Esophagus (tissue), 2 donors: ENCODE results near the gene LMO1. TPM values are rescaled to one million over a fixed set of nuclear protein-coding genes. Genes with fewer than 3 reads are reported as not detected.

Source experiments
- H3K27ac ChIP-seq, 2 donors: one replicate each; pipeline ENCODE4 v1.5.1; 2013; ENCODE audit warnings: low read depth in 2 of 2, mild to moderate bottlenecking in 2 of 2, inconsistent platforms in 1 of 2, low read length in 1 of 2, moderate library complexity in 1 of 2
- H3K27me3 ChIP-seq, 2 donors: one replicate each; pipeline ENCODE4 v1.6.1; 2013; ENCODE audit warnings: low read length in 2 of 2, control low read depth in 1 of 2, mild to moderate bottlenecking in 1 of 2; ENCODE audit not compliant: insufficient read depth in 2 of 2, control insufficient read depth in 1 of 2
- H3K36me3 ChIP-seq, 2 donors: one replicate each; pipeline ENCODE4 v1.6.1; 2013; ENCODE audit warnings: low read length in 1 of 2; ENCODE audit not compliant: control insufficient read depth in 2 of 2, insufficient read depth in 2 of 2
- H3K4me1 ChIP-seq, 2 donors: one replicate each; pipeline ENCODE4 v1.6.1; 2013; ENCODE audit warnings: low read length in 1 of 2; ENCODE audit not compliant: control insufficient read depth in 2 of 2, insufficient read depth in 2 of 2
- H3K4me3 ChIP-seq, 2 donors: one replicate each; pipeline ENCODE4 v1.5.1; 2013; ENCODE audit warnings: low read length in 2 of 2, mild to moderate bottlenecking in 2 of 2, low read depth in 1 of 2, moderate library complexity in 1 of 2
- H3K9me3 ChIP-seq, 2 donors: one replicate each; pipeline ENCODE4 v1.6.1; 2013; ENCODE audit warnings: mild to moderate bottlenecking in 2 of 2, low read depth in 1 of 2, low read length in 1 of 2, moderate library complexity in 1 of 2; ENCODE audit not compliant: control insufficient read depth in 2 of 2, insufficient read depth in 1 of 2
- WGBS, 2 donors: extraction: QIAGEN DNeasy Blood & Tissue Kit; methylation state at CpG; one replicate each; pipeline ENCODE4 v1.1.7; 2013; 5-methylcytosine and 5-hydroxymethylcytosine counted together
- polyA plus RNA-seq, 2 donors: library from polyadenylated mRNA; stranded (reverse); fragments of 200-250 nt; gene quantifications; one replicate each; pipeline ENCODE4 v1.2.3, GENCODE V29; 2013
- donor health status: healthy with polysubstance abuse.
- donor health status: Bipolar disorder and iron deficiency.

Gene LMO1
- polyA plus RNA-seq, 2 donors: 0.06 to 0.08 TPM

GRCh38 chr11:8297781-8298440 lies 34.2 kb upstream of the LMO1 start:
- Histone ChIP-seq H3K4me1 (no peaks in the 10 kb centered on the region), H3K9me3 (no peaks in the 10 kb centered on the region), H3K27ac (no peak overlapping the region), H3K4me3 (no peak overlapping the region), H3K36me3 (no peaks in the 10 kb centered on the region), H3K27me3 (no peaks in the 10 kb centered on the region)
- whole genome bisulfite sequencing, 2 donors: 88 to 96% methylated on average over 5 of the region's 5 CpGs

- Histone ChIP-seq H3K4me1 (no peaks in the 10 kb centered on the region), H3K36me3 (no peaks in the 10 kb centered on the region), H3K27me3 (no peaks in the 10 kb centered on the region), H3K4me3 (no peak overlapping the region), H3K27ac (no peak overlapping the region), H3K9me3 (no peaks in the 10 kb centered on the region)
- 81 to 82% methylated on average over 5 of the region's 5 CpGs for WGBS, 2 donors
These were observed 33.2 kb upstream of the LMO1 start for GRCh38 chr11:8296872-8297271.

- WGBS, 2 donors: 67 to 75% methylated on average over 5 of the region's 5 CpGs
- Histone ChIP-seq H3K27me3 (no peaks in the 10 kb centered on the region), H3K4me1 (no peaks in the 10 kb centered on the region), H3K4me3 (no peak overlapping the region), H3K9me3 (no peaks in the 10 kb centered on the region), H3K36me3 (no peaks in the 10 kb centered on the region), H3K27ac (no peak overlapping the region)
These were observed 32.5 kb upstream of the LMO1 start for GRCh38 chr11:8296038-8296649.

DNA sequence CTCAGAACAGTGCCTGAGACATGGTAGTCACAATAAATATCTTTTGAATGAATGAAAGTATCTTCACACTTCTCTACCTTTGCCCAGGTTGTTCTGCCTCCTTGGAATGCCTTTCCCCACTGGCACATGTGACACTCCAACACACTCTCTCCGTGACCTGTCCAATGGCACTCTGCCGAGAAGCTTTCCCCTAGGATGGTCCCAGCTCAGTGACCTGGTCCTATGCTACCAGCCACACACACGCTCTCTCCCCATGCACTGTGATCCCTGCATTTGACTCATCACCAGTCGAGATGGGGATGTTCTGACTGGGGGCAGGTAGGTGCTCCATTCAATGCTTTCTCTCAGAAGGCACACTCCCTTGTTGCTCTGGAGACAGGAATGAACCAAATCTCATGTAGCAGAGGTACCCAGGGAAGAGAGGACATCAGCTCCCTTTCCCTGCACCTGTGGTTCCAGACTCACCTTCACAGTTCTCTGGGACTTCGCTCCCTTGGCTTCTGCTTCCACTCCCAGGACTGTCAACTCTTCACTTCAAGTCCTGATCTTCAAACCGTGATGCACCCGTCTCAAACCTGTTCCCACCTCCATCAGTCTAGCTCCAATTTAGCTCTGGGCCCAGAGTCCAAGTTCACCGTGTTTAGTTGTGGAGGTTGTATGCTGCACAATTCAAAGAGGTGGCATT lies 30.7 kb upstream of the LMO1 start:
- Histone ChIP-seq H3K9me3 (no peaks in the 10 kb centered on the region), H3K36me3 (no peaks in the 10 kb centered on the region), H3K4me1 (no peaks in the 10 kb centered on the region), H3K27me3 (no peaks in the 10 kb centered on the region), H3K27ac (no peak overlapping the region), H3K4me3 (no peak overlapping the region)
- 87 to 90% methylated on average over 8 of the region's 8 CpGs for WGBS, 2 donors

DNA sequence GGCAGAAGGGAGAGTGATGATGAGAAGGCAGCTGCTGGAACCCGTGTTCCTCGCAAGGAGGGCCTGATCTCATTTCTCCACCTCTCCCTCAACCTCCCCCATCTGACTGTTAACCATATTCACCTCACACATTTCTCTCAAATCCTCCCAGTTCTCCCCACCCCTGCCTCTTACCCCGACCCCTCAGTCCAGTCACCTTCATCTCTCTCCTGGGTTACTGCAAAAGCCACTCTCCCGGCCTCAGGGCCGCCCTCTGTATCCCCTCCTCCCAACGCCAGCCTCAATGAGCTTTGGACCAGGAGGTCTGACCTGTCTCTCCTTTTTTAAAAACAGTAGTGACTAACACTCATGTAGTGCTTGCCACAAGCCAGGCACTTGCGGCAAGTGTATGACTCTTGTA lies 29.5 kb upstream of the LMO1 start:
- no peak overlapping the region for H3K27ac ChIP-seq
- no peak overlapping the region for H3K4me3 ChIP-seq
- WGBS, 2 donors: 90 to 93% methylated on average over 7 of the region's 7 CpGs
- H3K36me3 ChIP-seq: no peaks in the 10 kb centered on the region
- no peaks in the 10 kb centered on the region for H3K9me3 ChIP-seq
- no peaks in the 10 kb centered on the region for H3K27me3 ChIP-seq
- peaks cover 0 to 5% of the 10 kb centered on the region in 2 donors for H3K4me1 ChIP-seq

- H3K27me3 ChIP-seq: no peaks in the 10 kb centered on the region
- no peaks in the 10 kb centered on the region for H3K36me3 ChIP-seq
- H3K9me3 ChIP-seq: no peaks in the 10 kb centered on the region
- no peak overlapping the region for H3K27ac ChIP-seq
- H3K4me3 ChIP-seq: no peak overlapping the region
- 93 to 99% methylated on average over 10 of the region's 10 CpGs for WGBS, 2 donors
- peaks cover 0 to 8% of the 10 kb centered on the region in 2 donors for H3K4me1 ChIP-seq
These were observed 28.7 kb upstream of the LMO1 start for GRCh38 chr11:8292351-8292750.

DNA sequence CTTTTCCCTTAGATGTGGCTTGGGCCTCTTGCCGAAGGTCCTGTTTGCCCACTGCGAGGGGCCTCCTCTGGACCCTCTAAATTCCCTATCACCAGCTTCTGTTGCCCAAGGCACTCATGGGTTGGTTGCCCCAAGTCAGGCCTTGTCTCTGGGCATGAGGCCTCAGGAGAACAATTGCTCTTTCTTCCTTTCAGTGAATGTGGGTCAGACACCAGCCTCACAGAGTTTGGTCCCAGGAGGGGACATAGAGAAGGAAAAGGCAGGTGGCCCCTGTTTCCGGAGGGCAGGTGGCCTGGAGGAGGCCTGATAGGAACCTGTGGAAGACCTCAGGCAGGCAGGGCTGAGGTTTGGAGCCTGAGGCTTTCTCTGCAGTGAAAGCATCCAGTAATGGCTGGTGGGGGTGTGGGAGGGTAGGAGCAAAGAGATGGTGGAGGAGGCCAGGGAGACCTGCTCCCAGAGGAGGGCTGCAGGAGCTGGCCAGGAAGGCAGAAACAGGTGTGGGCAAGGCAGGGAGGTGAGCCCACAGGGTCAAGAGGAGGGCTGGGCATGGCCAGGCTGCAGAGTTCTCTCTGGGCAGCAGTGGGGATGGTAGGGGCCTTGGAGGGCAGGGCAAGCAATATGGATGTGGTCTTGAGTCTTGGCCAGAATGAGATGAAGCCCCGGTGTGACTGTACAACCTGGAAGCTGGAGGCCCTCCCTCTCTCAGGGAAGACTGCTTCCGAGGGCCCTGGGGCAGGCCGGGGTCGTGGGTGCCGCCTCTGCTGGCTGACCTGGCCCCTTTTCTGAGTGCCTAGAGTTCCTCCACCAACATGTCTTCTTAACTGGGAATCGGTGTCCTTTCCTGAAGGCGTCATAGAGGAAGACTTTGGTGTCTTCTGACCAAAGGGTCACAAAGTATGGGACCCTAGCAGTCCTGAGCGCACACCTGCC lies 28.0 kb upstream of the LMO1 start:
- H3K27me3 ChIP-seq: no peaks in the 10 kb centered on the region
- no peaks in the 10 kb centered on the region for H3K9me3 ChIP-seq
- H3K4me3 ChIP-seq: no peak overlapping the region
- WGBS, 2 donors: 87 to 88% methylated on average over 11 of the region's 11 CpGs
- peaks cover 0 to 9% of the 10 kb centered on the region in 2 donors for H3K4me1 ChIP-seq
- no peaks in the 10 kb centered on the region for H3K36me3 ChIP-seq
- no peak overlapping the region for H3K27ac ChIP-seq

DNA sequence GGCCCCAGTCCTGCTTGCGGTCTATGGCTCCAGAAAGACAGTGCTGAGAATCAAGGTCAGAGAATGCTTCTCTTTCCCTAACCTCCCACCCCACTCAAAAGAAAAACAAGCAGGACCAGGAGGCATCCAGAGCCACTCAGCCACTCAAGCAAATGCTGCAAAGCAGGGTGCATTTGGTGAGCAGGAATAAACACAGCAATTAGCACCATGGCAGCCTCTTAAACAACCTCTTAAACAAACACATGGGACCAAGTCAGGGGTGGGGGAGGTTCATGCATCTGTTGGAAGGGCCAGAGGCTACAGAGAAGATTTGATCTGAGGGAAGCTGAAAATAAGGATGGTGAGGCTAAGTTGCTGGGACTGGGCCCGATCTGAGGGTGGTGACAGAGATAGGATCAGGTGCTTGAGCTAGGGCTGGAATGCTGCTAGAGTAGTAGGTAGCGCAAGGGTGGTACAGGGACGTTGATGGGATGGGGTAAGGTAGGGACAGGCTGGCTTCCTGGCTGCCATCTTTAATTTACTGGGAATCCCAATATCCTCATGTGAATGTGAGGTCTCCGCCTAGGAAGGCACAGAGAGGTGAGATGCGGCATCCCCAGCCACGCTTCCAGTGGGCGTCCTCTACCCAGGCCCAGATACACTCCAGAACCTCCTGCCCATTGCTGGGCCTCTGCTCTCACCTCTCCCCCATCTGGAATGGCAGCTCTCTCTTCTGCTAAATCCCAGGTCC lies 26.6 kb upstream of the LMO1 start:
- Histone ChIP-seq H3K36me3 (no peaks in the 10 kb centered on the region), H3K27ac (no peak overlapping the region), H3K4me3 (no peak overlapping the region), H3K4me1 (peaks cover 0 to 9% of the 10 kb centered on the region in 2 donors), H3K27me3 (no peaks in the 10 kb centered on the region), H3K9me3 (no peaks in the 10 kb centered on the region)
- 93 to 94% methylated on average over 8 of the region's 8 CpGs for WGBS, 2 donors

DNA sequence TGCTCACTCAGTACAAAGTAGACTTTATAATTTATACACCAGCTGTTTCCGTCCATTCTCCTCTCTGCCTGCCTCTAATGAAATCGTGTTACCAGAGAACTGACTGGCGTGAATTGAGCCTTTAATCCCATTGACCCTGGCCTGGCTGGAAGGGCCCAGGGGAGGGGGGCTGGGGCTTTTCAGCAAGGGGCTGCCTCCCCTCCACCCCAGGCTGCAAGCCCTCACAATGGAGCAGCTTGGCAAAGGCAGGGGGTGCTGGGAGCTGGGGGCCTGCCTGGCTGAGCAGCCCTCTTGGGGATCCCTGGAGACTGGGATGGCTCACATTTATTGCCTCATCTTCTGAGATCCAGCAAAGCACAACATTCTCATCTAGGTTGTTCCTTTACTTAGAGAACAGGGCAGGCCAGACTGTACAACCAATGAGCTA lies 25.8 kb upstream of the LMO1 start:
- peaks cover 0 to 9% of the 10 kb centered on the region in 2 donors for H3K4me1 ChIP-seq
- no peaks in the 10 kb centered on the region for H3K9me3 ChIP-seq
- H3K36me3 ChIP-seq: no peaks in the 10 kb centered on the region
- 69% methylated on average over 3 of the region's 3 CpGs for WGBS, 2 donors
- H3K27me3 ChIP-seq: no peaks in the 10 kb centered on the region
- no peak overlapping the region for H3K4me3 ChIP-seq
- no peak overlapping the region for H3K27ac ChIP-seq
